NCI-H510A treated with DMSO at 0.1 percent for 48 hours (cell line): ENCODE measurements around the gene RTP3.

Source experiments
- DNase-seq: peaks from one replicate; lab custom pipeline; 2025; lab: John Stamatoyannopoulos, UW

The RTP3 gene

GRCh38 chr3:46497556-46498265, at the start of gene RTP3:
Gene RTP3 (plus strand): TSS chr3:46497976. CDS start chr3:46498063, 87 bp downstream.
- DNase-seq: no peak

- DNase-seq: no peak
Observed at GRCh38 chr3:46448721-46449120, 49.1 kb upstream of the RTP3 start.

- DNase-seq: no peak
Observed at GRCh38 chr3:46449755-46450552, 47.8 kb upstream of the RTP3 start.

GRCh38 chr3:46453526-46454208, 44.1 kb upstream of the RTP3 start:
- no peak for DNase-seq

- DNase-seq: no peak
Observed at GRCh38 chr3:46454209-46454595, 43.6 kb upstream of the RTP3 start.

GRCh38 chr3:46454606-46455005, 43.2 kb upstream of the RTP3 start:
- no peak for DNase-seq

- no peak for DNase-seq
Observed at GRCh38 chr3:46455231-46456115, 42.3 kb upstream of the RTP3 start.

GRCh38 chr3:46456118-46456517, 41.7 kb upstream of the RTP3 start:
- no peak for DNase-seq

GRCh38 chr3:46460051-46460450, 37.7 kb upstream of the RTP3 start:
- DNase-seq: no peak

- no peak for DNase-seq
Observed at GRCh38 chr3:46462111-46462510, 35.7 kb upstream of the RTP3 start.

GRCh38 chr3:46462511-46462910, 35.3 kb upstream of the RTP3 start:
- no peak for DNase-seq

- no peak for DNase-seq
Observed at GRCh38 chr3:46463120-46463867, 34.5 kb upstream of the RTP3 start.

GRCh38 chr3:46463868-46464241, 33.9 kb upstream of the RTP3 start:
- no peak for DNase-seq

GRCh38 chr3:46464326-46465195, 33.2 kb upstream of the RTP3 start, which contains the start of gene LTF:
Gene LTF (minus strand): TSS chr3:46464905. CDS start chr3:46464867, 38 bp downstream.
- DNase-seq: no peak

GRCh38 chr3:46465196-46465520, 32.6 kb upstream of the RTP3 start:
- DNase-seq: no peak

- no peak for DNase-seq
Observed at GRCh38 chr3:46466273-46466672, 31.5 kb upstream of the RTP3 start.

GRCh38 chr3:46466871-46467403, 30.8 kb upstream of the RTP3 start:
- DNase-seq: no peak

GRCh38 chr3:46467562-46467961, 30.2 kb upstream of the RTP3 start:
- DNase-seq: no peak

- DNase-seq: no peak
Observed at GRCh38 chr3:46468753-46469600, 28.8 kb upstream of the RTP3 start.
